B cell (primary cell): Measurements from ENCODE around the gene GRID1. TPM values are rescaled to one million over a fixed set of nuclear protein-coding genes. Genes with fewer than 3 reads are reported as not detected.

Experiments used
- ATAC-seq: fragments of 200-7000 bp; cut with Tn5 transposase; one replicate; pipeline ENCODE4 v1.10.0; 2021; ENCODE audit warnings: low read depth, mild to moderate bottlenecking, moderate number of reproducible peaks, moderate library complexity
- CTCF ChIA-PET: fragments of 350-600 bp; sonication (Branson Sonifier 250); formaldehyde crosslinking; loops from one replicate; lab custom pipeline; 2021; ENCODE audit warnings: antibody characterized with exemption, inconsistent platforms; lab: Charles Lee
- POLR2A ChIA-PET: fragments of 350-600 bp; sonication (Branson Sonifier 250); formaldehyde crosslinking; loops from one replicate; lab custom pipeline; 2021; ENCODE audit warnings: antibody characterized with exemption; lab: Charles Lee
- DNase-seq: peaks from one replicate; pipeline ENCODE4 v3.0.0; 2013
- H2AFZ ChIP-seq: 2 replicates; pipeline ENCODE4 v1.6.1; 2012; ENCODE audit warnings: mild to moderate bottlenecking, low read depth, low read length; ENCODE audit not compliant: insufficient read depth, poor library complexity, severe bottlenecking
- H3K27ac ChIP-seq, 2 donors: 1 replicate in 1 of 2; 2 replicates in 1 of 2; pipeline ENCODE4 v1.5.1; 2012 to 2013; ENCODE audit warnings: low read length in 2 of 2, mild to moderate bottlenecking in 2 of 2, moderate library complexity in 1 of 2
- H3K27me3 ChIP-seq, 4 experiments: fragments of 200-600 bp in 1 of 4; sonication (generic) in 1 of 4; replicated peaks in 1 of 4; 1 replicate in 2 of 4; 2 replicates in 2 of 4; pipeline versions ENCODE4 v1.6.1 to v1.7.0; 2013 to 2016; ENCODE audit warnings: low read length in 3 of 4, mild to moderate bottlenecking in 2 of 4, mixed read lengths in 1 of 4, moderate library complexity in 1 of 4; ENCODE audit not compliant: insufficient read depth in 4 of 4, control insufficient read depth in 3 of 4; ENCODE audit errors: control extremely low read depth in 1 of 4
- H3K36me3 ChIP-seq, 2 experiments: replicated peaks in 1 of 2; 1 replicate in 1 of 2; 2 replicates in 1 of 2; pipeline versions ENCODE4 v1.6.1 to v1.7.1; 2013; ENCODE audit warnings: low read length in 1 of 2; ENCODE audit not compliant: insufficient read depth in 2 of 2, control insufficient read depth in 1 of 2; ENCODE audit errors: control extremely low read depth in 1 of 2, extremely low read depth in 1 of 2
- H3K4me1 ChIP-seq, 2 donors: fragments of 200-600 bp in 1 of 2; sonication (generic) in 1 of 2; 1 replicate in 1 of 2; 2 replicates in 1 of 2; pipeline versions ENCODE4 v1.5.1 to v1.6.1; 2013 to 2017; ENCODE audit warnings: low read length in 2 of 2; ENCODE audit not compliant: control insufficient read depth in 2 of 2, insufficient read depth in 2 of 2
- H3K4me2 ChIP-seq: replicated peaks from 2 replicates; pipeline ENCODE3; 2012; ENCODE audit warnings: mild to moderate bottlenecking, low read depth, low read length; ENCODE audit not compliant: poor library complexity, severe bottlenecking
- H3K4me3 ChIP-seq, 5 experiments: fragments of 200-600 bp in 1 of 5; sonication (generic) in 1 of 5; 1 replicate in 3 of 5; 2 replicates in 2 of 5; pipeline versions ENCODE4 v1.5.1 to v1.7.0; 2011 to 2016; ENCODE audit warnings: low read length in 4 of 5, mild to moderate bottlenecking in 4 of 5, low read depth in 2 of 5, control low read depth in 1 of 5, moderate library complexity in 1 of 5; ENCODE audit not compliant: insufficient read depth in 1 of 5; ENCODE audit errors: control extremely low read depth in 1 of 5, extremely low read depth in 1 of 5
- H3K79me2 ChIP-seq: fragments of 200-600 bp; sonication (generic); one replicate; pipeline ENCODE4 v1.6.0; 2016; ENCODE audit warnings: low read length; ENCODE audit not compliant: control insufficient read depth, insufficient read depth
- H3K9ac ChIP-seq: fragments of 200-600 bp; sonication (generic); 2 replicates; pipeline ENCODE4 v1.6.1; 2017; ENCODE audit warnings: mild to moderate bottlenecking, low read length, moderate library complexity
- H3K9me3 ChIP-seq, 3 donors: one replicate each; pipeline versions ENCODE4 v1.6.1 to v1.7.1; 2013; ENCODE audit warnings: low read length in 2 of 3; ENCODE audit not compliant: control insufficient read depth in 2 of 3, insufficient read depth in 1 of 3; ENCODE audit errors: control extremely low read depth in 1 of 3
- H4K20me1 ChIP-seq: 2 replicates; pipeline ENCODE4 v1.6.0; 2012; ENCODE audit warnings: mild to moderate bottlenecking, low read length; ENCODE audit not compliant: insufficient read depth, control insufficient read depth, poor library complexity, severe bottlenecking
- H3K27ac Mint-ChIP-seq: one replicate; pipeline ENCODE4 v1.8.0; 2021; ENCODE audit warnings: mixed read lengths
- H3K27me3 Mint-ChIP-seq: one replicate; pipeline ENCODE4 v1.8.0; 2021; ENCODE audit warnings: mixed read lengths
- H3K4me1 Mint-ChIP-seq: one replicate; pipeline ENCODE4 v1.8.0; 2021; ENCODE audit warnings: mixed read lengths
- H3K4me3 Mint-ChIP-seq: one replicate; pipeline ENCODE4 v1.8.0; 2021; ENCODE audit warnings: mixed read lengths
- H3K9me3 Mint-ChIP-seq: one replicate; pipeline ENCODE4 v1.8.0; 2022; ENCODE audit warnings: mixed read lengths; ENCODE audit not compliant: insufficient read depth
- EZH2 ChIP-seq: IDR thresholded peaks from 2 replicates; pipeline ENCODE4 v1.6.1; 2012; ENCODE audit warnings: borderline replicate concordance, low read depth, mild to moderate bottlenecking, moderate library complexity, low read length; ENCODE audit not compliant: insufficient read depth, poor library complexity, severe bottlenecking
- WGBS: methylation state at CpG from one replicate; pipeline ENCODE4 v1.1.5; 2013; ENCODE audit warnings: missing lambda C conversion rate; ENCODE audit not compliant: insufficient coverage; 5-methylcytosine and 5-hydroxymethylcytosine counted together
- intact Hi-C: fragments of 100-400 bp; cut with micrococcal nuclease; formaldehyde crosslinking; loops from one replicate; pipeline ENCODE4 v1.10.0; 2022
- polyA plus RNA-seq: library from polyadenylated mRNA; depleted of rRNA; stranded (reverse); fragments of >200 nt; gene quantifications from 2 replicates; pipeline ENCODE4 v1.2.3, GENCODE V29; 2012
- total RNA-seq, 2 donors: library from RNA; stranded (reverse); fragments of 120-200 nt in 1 of 2; gene quantifications; 1 replicate in 1 of 2; 2 replicates in 1 of 2; pipeline versions ENCODE4 v1.2.3 to v1.2.4, GENCODE V29; 2013 to 2022
- TF ChIP-seq, protein P1 (sequence below): fragments of 200-600 bp; IDR thresholded peaks from one replicate; pipeline ENCODE4 v1.8.0; 2022; ENCODE audit warnings: antibody characterized with exemption, mild to moderate bottlenecking

The GRID1 gene
- total and polyA plus RNA-seq, 2 donors (not counting 1 experiment from before 2014, with no cell fraction given), result not detected

DNA sequence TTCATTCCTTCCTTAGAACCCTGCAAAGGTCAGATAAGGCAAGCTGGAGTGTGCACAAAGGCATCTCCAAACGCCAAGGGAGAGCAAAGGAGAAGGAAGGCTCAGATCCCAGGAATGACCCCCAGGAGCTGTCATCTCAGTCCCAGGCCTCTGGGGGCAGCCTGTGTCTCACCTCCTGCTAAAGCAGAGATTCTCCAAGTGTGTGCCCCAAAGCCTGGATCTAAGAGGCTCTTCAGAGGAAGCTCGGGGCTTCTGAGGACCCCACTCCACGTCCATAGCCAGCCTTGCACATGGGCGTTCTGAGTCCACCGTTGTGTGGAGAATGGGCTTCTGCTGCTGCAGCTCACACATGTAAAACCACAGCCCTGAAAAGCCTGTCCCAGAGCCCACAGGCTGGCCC, 5.1 kb upstream of the GRID1 start:
- Histone ChIP-seq H3K27me3 (peaks cover 0 to 63% (median 18%) of the 10 kb centered on the region in 4 experiments), H3K36me3 (no peaks in the 10 kb centered on the region), H3K4me1 (peaks cover 10 to 14% of the 10 kb centered on the region in 2 donors), H3K79me2 (no peaks in the 10 kb centered on the region), H3K4me3 (no peak overlapping the region), H3K9me3 (peaks cover 0 to 4% (median 0%) of the 10 kb centered on the region in 3 donors), H3K4me2 (no peak overlapping the region), H4K20me1 (no peaks in the 10 kb centered on the region), H3K9ac (no peak overlapping the region), H3K27ac (no peak overlapping the region), H2AFZ (no peak overlapping the region)
- ChIA-PET POLR2A (no interaction called here), CTCF (no interaction called here)
- ATAC-seq, result no peak
- Mint-ChIP-seq H3K4me1 (peaks cover 9% of the 10 kb centered on the region), H3K4me3 (no peak overlapping the region), H3K27me3 (peaks cover 62% of the 10 kb centered on the region), H3K27ac (no peak overlapping the region), H3K9me3 (no peaks in the 10 kb centered on the region)
- DNase-seq, result no peak
- intact Hi-C loops, result loop anchor here (10.0 kb wide), 1 partner anchor 1527 kb away; no protein-coding TSS in a partner anchor
- TF ChIP-seq, protein P1, sequence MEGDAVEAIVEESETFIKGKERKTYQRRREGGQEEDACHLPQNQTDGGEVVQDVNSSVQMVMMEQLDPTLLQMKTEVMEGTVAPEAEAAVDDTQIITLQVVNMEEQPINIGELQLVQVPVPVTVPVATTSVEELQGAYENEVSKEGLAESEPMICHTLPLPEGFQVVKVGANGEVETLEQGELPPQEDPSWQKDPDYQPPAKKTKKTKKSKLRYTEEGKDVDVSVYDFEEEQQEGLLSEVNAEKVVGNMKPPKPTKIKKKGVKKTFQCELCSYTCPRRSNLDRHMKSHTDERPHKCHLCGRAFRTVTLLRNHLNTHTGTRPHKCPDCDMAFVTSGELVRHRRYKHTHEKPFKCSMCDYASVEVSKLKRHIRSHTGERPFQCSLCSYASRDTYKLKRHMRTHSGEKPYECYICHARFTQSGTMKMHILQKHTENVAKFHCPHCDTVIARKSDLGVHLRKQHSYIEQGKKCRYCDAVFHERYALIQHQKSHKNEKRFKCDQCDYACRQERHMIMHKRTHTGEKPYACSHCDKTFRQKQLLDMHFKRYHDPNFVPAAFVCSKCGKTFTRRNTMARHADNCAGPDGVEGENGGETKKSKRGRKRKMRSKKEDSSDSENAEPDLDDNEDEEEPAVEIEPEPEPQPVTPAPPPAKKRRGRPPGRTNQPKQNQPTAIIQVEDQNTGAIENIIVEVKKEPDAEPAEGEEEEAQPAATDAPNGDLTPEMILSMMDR, result no peak
- no peak for TF ChIP-seq EZH2
- WGBS, result 82% methylated on average over 5 of the region's 5 CpGs

DNA sequence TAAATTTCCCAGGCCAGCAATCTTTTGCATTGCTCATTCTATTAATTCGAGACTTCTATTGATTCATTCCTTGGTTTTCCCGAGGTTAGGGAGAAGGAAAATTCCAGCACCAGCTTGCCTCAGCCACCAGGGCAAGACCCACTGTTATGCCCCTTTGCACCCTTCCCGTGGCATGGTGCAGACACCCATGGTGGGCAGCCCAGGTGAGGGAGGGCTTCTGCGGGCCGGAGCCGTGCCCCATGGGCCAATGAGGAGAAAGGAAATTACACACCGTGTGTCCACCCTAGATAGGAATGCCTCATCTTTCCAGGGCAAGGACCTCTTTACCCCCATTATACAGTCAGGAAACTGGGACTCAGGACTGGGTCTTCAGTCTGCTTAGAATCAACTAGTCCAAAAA, 4.5 kb upstream of the GRID1 start:
- Mint-ChIP-seq H3K4me1 (peaks cover 9% of the 10 kb centered on the region), H3K4me3 (no peak overlapping the region), H3K27ac (no peak overlapping the region), H3K27me3 (peaks cover 59% of the 10 kb centered on the region), H3K9me3 (no peaks in the 10 kb centered on the region)
- intact Hi-C loops, result loop anchor here (10.0 kb wide), 1 partner anchor 1526 kb away; no protein-coding TSS in a partner anchor
- Histone ChIP-seq H3K4me2 (no peak overlapping the region), H4K20me1 (no peaks in the 10 kb centered on the region), H2AFZ (no peak overlapping the region), H3K9me3 (peaks cover 0 to 3% (median 0%) of the 10 kb centered on the region in 3 donors), H3K27ac (no peak overlapping the region), H3K4me1 (peaks cover 10 to 14% of the 10 kb centered on the region in 2 donors), H3K27me3 (peaks cover 0 to 58% (median 17%) of the 10 kb centered on the region in 4 experiments), H3K4me3 (no peak overlapping the region), H3K36me3 (no peaks in the 10 kb centered on the region), H3K79me2 (no peaks in the 10 kb centered on the region), H3K9ac (no peak overlapping the region)
- POLR2A ChIA-PET, result no interaction called here
- WGBS, result no CpG with 5 or more reads among the region's 7 CpGs
- CTCF ChIA-PET, result no interaction called here
- no peak for DNase-seq
- TF ChIP-seq, protein P1, result no peak
- TF ChIP-seq EZH2, result no peak
- no peak for ATAC-seq
